Measurements from ENCODE around the gene SOX6.

SOX6 gene

DNA sequence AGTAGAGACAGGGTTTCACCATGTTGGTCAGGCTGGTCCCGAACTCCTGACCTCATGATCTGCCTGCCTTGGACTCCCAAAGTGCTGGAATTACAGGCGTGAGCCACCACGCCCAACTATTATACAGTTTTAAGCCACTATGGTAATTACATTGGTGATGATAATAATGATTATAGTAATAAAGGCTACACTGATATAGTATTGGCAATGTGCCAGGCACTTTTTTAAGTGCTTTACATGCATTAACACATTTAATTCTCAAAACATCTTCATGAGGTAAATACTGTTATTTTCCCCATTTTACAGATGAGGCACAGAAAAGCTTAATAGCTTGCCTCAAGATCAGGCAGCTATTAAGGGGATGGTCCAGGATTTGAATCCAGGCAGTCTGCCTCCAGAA, 222.5 kb downstream of the SOX6 start:
- DNase-seq = no peak

GRCh38 chr11:16127732-16128131, 228.6 kb downstream of the SOX6 start:
- no peak for DNase-seq

GRCh38 chr11:16126362-16126761, 230.0 kb downstream of the SOX6 start:
- DNase-seq = no peak

DNA sequence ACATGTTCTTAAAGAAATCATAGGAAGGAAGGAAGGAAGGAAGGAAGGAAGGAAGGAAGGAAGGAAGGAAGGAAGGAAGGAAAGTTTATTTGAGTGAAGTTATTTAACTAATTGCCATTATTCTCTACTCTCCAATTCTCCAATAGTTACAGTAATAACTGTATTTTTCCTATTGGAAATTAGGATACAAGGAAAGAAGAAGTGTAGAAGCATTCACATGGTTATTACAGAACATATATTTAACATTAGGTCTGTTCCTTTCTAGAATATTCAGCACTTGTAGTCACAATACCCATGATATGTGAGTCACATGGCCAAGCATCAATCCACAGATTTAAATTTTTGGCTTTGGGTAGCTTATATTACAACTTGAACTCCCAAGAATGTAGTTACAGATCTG, 230.6 kb downstream of the SOX6 start:
- no peak for DNase-seq

GRCh38 chr11:16124390-16124789, 232.0 kb downstream of the SOX6 start:
- no peak for DNase-seq

GRCh38 chr11:16121853-16122252, 234.5 kb downstream of the SOX6 start:
- no peak for DNase-seq

DNA sequence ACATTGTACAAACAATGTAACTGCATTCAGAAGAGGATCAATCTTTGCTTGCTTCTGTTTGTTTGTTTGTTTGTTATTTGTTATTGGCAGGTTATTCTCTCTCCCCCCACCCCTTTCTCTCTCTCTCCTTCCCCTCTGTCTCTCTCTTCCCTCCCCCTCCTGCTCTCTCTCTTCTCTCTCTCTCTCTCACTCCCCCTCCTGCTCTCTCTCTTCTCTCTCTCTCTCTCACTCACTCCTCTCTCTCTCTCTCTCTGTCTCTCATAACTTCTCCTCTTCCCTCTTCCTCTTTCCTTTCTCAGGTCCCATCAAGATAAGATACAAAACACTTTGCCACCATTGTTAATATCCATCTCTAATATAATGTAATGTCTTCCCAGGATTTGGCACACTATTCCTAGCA, 236.3 kb downstream of the SOX6 start:
- DNase-seq = no peak

GRCh38 chr11:16117989-16118756, 238.2 kb downstream of the SOX6 start:
- no peak for DNase-seq

DNA sequence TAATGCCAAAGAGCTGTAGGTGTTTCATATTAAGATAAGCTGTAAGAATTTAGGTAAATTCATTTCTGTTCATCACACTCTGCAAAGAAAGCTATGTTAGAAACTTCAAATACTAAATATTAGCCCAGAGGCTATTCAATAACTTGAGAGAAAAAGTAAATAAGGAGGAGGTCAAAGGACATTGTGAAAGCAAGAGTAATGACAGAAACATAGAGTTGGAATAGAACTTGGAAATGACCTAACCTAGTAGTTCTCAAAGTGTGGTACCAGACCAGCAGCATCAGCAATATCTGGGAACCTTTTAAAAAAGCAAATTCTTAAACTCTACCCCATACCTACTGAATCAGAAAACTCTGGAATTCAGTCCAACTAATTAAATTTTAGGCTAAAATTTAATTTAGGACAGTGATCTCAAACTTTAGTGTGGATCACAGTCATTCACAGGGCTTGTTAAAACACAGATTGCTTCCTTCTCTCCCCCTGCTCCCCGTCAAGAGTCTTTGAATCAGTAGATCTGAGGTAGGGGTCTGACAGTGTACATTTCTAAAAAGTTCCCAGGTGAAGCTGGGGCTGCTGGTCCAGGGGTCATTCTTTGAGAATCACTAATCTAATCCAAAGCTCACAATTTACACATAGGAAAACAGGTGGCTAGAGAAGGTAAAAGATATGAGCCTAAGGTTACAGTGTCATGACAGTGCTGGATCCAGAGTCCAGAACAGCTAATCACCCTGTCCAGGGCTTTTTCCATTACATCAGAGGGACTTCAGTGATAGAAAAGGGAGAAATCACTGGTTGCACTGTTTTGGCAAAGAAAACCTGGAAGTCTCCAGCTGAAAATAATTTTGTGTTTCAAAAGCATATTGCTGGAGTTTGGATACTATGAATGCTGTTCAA, 241.1 kb downstream of the SOX6 start:
- DNase-seq = no peak

GRCh38 chr11:16114431-16114830, 241.9 kb downstream of the SOX6 start:
- DNase-seq = no peak

DNA sequence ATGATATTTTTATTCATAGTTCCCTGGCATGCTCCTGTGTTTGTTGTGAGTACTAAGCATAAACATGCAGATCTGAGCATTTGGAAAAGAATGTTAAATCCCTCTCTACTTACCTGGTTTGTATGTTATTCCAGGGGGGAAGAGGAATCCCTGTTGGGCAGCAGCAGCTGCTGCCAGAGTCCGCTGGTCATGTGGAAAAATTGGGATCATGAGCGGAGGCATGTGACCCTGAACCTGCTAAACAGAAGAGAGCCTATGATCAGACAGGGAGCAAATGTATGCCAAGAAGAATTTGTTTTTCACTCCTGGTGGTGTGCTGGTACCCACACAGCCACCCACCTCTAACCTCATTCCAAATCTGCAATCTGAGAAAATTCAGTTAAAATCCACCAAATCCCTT, 244.7 kb downstream of the SOX6 start:
- no peak for DNase-seq

DNA sequence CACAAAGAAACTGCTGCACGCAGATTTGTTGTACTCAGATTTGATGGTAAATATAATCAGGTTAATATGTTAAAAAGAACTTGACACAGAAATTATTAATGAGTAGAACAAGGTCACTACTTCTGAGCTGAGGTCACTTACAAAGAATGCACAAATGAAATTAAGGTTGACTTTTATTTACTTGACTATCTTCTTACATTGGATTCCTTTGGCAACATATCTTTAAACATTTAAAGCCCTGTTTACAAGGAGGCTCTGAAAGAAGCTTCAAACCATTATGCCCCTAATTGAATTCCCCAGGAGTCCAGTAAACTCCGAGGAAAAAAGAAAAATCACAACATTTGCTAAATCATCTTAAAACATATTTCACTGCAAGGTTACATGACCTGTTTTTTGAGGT, 245.5 kb downstream of the SOX6 start:
- DNase-seq = no peak

DNA sequence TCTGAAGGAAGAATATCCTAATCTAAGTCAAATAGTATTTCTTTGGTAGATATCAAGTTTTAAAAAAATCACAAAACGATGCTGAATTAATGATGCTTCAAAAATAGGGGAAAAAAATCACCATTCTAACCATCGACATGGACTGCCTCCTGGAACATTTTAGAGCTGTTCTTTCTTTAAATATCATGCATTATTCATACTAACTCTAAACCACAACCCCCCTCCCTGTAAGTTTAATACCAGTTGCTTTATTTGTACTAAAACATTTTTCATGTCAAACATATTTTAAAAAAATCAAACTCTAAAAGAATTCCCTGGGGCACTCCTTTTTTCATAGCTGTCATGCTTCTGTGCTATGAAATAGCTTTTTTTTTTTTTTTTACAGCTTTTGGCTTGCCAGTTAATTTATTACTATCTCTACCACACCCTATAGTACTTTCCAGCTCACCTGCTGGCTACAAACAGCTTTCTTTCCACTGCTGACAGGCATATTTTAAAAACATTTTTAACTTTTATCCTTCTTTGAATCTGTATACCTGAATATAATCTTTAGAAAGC, 256.9 kb downstream of the SOX6 start:
- DNase-seq = no peak

- DNase-seq = no peak
Observed at GRCh38 chr11:16098526-16099205, 257.7 kb downstream of the SOX6 start.

GRCh38 chr11:16097543-16097942, 258.8 kb downstream of the SOX6 start:
- DNase-seq = no peak

GRCh38 chr11:16096336-16096735, 260.0 kb downstream of the SOX6 start:
- DNase-seq = no peak

DNA sequence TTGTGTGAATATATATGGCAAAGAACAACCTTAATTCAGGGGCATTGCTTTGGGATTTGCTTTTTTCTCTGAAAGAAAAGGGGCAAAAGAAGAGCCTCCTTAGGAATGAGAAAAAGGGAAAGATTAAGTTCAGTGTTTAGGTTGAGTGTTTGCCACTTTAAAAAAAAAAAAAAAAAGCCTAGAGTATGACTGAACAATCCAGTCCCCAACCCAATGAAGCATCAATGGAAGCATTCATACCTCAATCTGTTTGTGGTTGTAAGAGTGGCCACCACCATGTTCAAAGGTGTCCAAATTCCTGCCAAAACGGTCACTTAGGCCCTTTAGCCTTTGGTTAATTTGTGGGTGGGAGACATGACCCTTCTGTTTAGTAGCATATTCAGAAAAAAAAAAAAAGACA, 260.6 kb downstream of the SOX6 start:
- no peak for DNase-seq

DNA sequence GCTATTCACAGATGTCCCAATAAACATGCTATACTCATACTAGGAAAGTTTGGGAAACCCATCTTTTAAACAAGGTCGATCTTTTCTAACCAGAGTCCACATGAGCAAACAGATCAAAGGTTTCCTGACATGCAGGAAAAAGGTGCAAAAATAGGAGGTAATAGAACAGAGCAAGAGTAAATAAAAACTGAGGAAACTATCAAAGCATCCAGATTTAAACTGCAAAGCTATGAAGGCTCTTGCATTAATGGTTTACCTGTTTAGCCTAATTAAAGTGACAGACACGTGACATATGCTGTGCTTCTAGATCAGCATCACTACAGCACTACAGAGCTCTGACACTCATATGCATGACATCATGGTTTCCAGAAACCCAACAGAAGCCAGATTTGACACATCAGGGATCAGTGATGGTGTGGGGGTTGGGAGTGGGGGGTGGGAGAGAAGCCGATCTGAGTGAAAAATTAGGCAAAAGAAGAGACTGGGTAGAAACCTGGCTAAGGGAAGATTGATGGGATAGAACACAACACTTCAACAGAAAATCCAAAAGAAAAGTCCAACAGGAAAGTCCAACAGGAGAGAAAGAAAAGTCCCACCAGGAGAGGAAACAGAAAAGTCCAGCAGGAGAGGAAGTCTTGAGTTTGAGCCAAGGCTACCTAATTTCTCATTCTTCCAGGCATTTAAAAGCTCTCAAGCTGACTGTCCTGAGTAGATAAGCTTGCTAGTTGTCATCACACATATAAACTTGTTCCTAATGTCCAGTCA, 262.3 kb downstream of the SOX6 start:
- DNase-seq = no peak

DNA sequence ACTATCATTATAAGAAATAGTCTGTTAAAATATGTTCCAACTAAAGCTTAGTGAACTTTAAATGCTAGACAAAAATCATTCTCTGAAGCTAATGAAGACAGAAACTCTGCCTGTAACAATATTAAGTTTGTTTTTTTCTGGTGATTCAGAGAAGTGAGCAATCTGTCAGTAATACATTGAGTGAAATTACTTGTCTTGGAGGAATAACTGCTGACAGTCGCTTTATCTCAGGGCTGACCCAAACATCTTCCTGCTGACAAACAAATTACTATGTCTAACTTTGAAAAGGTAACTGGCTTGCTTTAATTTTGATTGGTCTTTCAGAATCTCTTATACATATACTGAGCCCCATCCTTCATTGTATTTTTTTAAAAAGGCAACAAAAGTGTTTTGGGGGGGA, 264.5 kb downstream of the SOX6 start:
- no peak for DNase-seq

DNA sequence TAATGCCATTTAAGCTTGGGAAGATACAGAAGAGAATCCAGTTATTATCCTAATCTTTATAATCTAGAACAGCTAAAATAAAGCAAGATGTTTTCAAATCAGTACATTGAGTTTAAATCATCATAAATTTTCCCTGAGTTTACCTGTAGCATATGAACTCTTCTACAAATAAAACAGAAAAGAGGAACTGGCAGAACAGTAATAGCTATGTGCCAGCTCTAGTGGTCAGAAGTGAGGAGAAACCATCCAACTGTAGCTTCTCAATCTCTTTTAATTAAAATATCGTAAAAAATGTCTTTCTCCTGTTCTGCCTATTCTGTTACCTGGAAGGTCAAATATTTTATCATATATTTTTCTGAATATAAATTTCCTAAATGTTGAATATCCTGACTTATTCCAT, 266.9 kb downstream of the SOX6 start:
- DNase-seq = no peak

DNA sequence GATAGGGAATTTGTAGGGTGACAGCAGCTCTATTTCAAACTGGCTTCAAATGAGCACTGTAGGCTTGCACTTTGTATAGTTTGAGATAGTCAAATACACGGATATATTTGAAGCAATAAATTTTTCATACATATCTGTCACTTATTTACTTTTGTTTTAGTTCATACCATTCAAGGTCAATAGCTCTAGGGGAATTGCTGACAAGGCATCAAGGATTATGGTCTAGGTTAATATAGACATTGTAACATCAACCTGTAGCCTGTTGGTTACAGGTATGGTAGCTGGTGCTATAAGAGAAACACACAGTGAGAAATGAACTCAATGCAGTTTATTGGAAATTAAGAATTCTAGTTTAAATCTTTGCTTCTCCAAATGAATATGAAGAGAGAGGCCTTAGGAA, 267.6 kb downstream of the SOX6 start:
- no peak for DNase-seq

- no peak for DNase-seq
Observed at GRCh38 chr11:16087886-16088285, 268.5 kb downstream of the SOX6 start.
